Measurements from ENCODE around the gene SCLY.

GRCh38 chr2:238119756-238120462 lies 59.1 kb downstream of the SCLY start:
- TF ChIP-seq, protein P1, sequence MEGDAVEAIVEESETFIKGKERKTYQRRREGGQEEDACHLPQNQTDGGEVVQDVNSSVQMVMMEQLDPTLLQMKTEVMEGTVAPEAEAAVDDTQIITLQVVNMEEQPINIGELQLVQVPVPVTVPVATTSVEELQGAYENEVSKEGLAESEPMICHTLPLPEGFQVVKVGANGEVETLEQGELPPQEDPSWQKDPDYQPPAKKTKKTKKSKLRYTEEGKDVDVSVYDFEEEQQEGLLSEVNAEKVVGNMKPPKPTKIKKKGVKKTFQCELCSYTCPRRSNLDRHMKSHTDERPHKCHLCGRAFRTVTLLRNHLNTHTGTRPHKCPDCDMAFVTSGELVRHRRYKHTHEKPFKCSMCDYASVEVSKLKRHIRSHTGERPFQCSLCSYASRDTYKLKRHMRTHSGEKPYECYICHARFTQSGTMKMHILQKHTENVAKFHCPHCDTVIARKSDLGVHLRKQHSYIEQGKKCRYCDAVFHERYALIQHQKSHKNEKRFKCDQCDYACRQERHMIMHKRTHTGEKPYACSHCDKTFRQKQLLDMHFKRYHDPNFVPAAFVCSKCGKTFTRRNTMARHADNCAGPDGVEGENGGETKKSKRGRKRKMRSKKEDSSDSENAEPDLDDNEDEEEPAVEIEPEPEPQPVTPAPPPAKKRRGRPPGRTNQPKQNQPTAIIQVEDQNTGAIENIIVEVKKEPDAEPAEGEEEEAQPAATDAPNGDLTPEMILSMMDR (IDR thresholded peaks at IDR 0.05), result no peak
- TF ChIP-seq EZH2 (IDR thresholded peaks at IDR 0.05; ENCODE audit: borderline replicate concordance, insufficient read depth, low read depth, low read length, poor library complexity, severe bottlenecking), result no peak
